Measurements from ENCODE around the gene LILRA2.
"Not testable (repeated sequence)": the region's sequence is repeated elsewhere in the genome, so short reads cannot be mapped to it uniquely, and the experiment has no call there.

LILRA2 gene

DNA sequence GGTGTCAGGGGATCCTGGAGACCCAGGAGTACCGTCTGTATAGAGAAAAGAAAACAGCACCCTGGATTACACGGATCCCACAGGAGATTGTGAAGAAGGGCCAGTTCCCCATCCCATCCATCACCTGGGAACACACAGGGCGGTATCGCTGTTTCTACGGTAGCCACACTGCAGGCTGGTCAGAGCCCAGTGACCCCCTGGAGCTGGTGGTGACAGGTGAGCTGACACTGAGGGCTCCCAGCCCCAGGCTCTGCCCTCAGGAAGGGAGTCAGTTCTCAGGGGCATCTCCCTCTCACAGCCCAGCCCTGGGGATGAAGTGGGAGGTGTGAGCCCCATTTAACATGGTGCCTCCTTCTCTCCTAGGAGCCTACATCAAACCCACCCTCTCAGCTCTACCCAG is 21.1 kb downstream of the LILRA2 start:
- no peak overlapping the region for H3K4me3 ChIP-seq (replicated peaks in 1 of 2; ENCODE audit: low read depth in 2 of 2, low read length in 2 of 2)
- no peak for TF ChIP-seq CTCF (IDR thresholded peaks at IDR 0.05; ENCODE audit: low read depth, low read length)
- no peak for DNase-seq (ENCODE audit: low read depth in 2 of 2)

DNA sequence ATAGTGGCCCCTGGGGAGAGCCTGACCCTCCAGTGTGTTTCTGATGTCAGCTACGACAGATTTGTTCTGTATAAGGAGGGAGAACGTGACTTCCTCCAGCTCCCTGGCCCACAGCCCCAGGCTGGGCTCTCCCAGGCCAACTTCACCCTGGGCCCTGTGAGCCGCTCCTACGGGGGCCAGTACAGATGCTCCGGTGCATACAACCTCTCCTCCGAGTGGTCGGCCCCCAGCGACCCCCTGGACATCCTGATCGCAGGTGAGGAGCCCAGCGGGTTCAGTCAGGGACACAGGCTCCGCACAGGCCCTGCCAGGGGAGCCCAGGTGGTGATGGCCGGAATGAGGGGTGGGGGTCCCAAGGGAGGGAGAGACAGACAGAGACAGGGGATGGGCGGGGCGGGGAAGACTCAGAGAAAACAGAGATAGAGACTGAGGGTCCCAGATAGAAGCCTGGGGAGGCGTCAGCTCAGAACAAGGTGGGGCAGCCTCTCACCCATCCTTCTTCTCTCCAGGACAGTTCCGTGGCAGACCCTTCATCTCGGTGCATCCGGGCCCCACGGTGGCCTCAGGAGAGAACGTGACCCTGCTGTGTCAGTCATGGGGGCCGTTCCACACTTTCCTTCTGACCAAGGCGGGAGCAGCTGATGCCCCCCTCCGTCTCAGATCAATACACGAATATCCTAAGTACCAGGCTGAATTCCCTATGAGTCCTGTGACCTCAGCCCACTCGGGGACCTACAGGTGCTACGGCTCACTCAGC is 22.3 kb downstream of the LILRA2 start:
- H3K4me3 ChIP-seq (replicated peaks in 1 of 2; ENCODE audit: low read depth in 2 of 2, low read length in 2 of 2); DNase-seq (ENCODE audit: low read depth in 2 of 2): not testable (repeated sequence)

DNA sequence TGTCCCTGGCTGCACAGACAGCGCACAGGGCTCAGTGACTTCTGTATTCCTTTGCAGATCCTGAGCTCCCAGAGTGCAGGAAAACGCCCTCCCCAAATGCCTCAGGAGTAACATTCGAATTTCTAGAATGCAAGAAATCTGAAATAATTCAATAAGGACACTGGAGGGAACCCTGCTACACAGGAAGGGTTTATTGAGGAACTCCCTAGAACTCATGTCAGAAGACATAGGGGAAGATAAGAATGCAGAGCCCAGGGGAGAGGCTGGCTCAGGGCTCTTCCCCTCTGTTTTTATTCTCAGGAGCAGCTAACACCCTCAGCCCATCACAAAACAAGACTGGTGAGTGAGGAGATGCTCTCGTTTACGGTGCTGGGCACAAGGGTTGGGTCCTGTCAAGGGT is 26.6 kb downstream of the LILRA2 start:
- no peak overlapping the region for H3K4me3 ChIP-seq (replicated peaks in 1 of 2; ENCODE audit: low read depth in 2 of 2, low read length in 2 of 2)
- TF ChIP-seq CTCF (IDR thresholded peaks at IDR 0.05; ENCODE audit: low read depth, low read length): no peak
- no peak for DNase-seq (ENCODE audit: low read depth in 2 of 2)

DNA sequence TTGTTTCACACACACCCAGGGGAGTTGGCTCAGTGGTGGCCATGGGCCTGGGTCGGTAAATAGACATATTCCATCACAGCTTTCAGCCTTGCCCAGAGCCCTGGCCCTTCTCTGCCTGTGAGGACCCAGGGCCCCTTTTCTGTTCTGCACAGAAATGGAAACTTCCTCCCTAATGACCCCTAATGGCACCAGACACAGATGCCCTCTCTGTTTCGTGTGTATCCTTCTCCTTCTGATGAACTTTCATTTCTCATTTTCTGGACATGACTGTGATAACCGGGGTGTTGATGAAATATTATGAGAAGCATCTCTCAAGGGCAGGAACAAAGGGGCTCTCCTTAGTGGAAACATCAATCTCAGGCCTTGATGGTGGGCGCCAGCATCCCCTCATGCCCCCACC is 32.6 kb downstream of the LILRA2 start:
- DNase-seq (ENCODE audit: low read depth in 2 of 2): no peak
- TF ChIP-seq CTCF (IDR thresholded peaks at IDR 0.05; ENCODE audit: low read depth, low read length): no peak
- H3K4me3 ChIP-seq (replicated peaks in 1 of 2; ENCODE audit: low read depth in 2 of 2, low read length in 2 of 2): no peak overlapping the region

GRCh38 chr19:54606891-54607784 is 33.5 kb downstream of the LILRA2 start:
- no peak overlapping the region for H3K4me3 ChIP-seq (replicated peaks in 1 of 2; ENCODE audit: low read depth in 2 of 2, low read length in 2 of 2)
- no peak for TF ChIP-seq CTCF (IDR thresholded peaks at IDR 0.05; ENCODE audit: low read depth, low read length)
- no peak for DNase-seq (ENCODE audit: low read depth in 2 of 2)

GRCh38 chr19:54607785-54608150 is 34.2 kb downstream of the LILRA2 start:
- no peak for TF ChIP-seq CTCF (IDR thresholded peaks at IDR 0.05; ENCODE audit: low read depth, low read length)
- no peak overlapping the region for H3K4me3 ChIP-seq (replicated peaks in 1 of 2; ENCODE audit: low read depth in 2 of 2, low read length in 2 of 2)
- no peak for DNase-seq (ENCODE audit: low read depth in 2 of 2)

DNA sequence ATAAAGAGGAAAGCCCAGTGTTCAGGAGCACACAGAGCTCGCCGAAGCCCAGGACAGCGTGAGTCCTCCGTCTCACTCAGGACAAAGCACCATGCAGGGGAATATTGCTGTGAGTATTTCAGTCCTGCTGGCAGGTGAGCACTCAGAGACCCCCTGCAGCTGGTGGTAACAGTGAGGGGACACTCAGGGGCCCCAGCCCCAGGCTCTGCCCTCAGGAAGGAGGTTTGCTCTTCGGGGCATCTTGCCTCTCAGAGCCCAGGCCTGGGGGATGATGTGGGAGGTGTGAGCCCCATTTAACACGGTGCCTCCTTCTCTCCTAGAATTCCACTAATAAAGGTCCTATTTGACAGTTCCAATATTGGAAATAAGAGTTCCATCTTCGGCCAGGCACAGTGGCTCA is 34.6 kb downstream of the LILRA2 start:
- DNase-seq (ENCODE audit: low read depth in 2 of 2): no peak
- no peak for TF ChIP-seq CTCF (IDR thresholded peaks at IDR 0.05; ENCODE audit: low read depth, low read length)
- no peak overlapping the region for H3K4me3 ChIP-seq (replicated peaks in 1 of 2; ENCODE audit: low read depth in 2 of 2, low read length in 2 of 2)
